Natural killer cell (primary cell): ENCODE measurements around the gene ST13. TPM values are rescaled to one million over a fixed set of nuclear protein-coding genes. Genes with fewer than 3 reads are reported as not detected.

Experiments
- ATAC-seq, 3 donors: fragments of 150-1000 bp in 2 of 3; fragments of 200-7000 bp in 1 of 3; cut with Tn5 transposase; 1 replicate in 1 of 3; 2 replicates in 2 of 3; pipeline ENCODE4 v1.10.0; 2021; ENCODE audit warnings: mild to moderate bottlenecking in 2 of 3, moderate library complexity in 2 of 3
- DNase-seq, 2 donors: peaks; one replicate each; pipeline versions ENCODE4 v3.0.0 to v3.0.0-alpha.2; 2013 to 2021; ENCODE audit warnings: mixed read lengths in 1 of 2
- H3K27ac ChIP-seq: one replicate; pipeline ENCODE4 v1.5.1; 2013; ENCODE audit warnings: mild to moderate bottlenecking, low read length
- H3K27me3 ChIP-seq: one replicate; pipeline ENCODE4 v1.6.1; 2013; ENCODE audit warnings: low read length; ENCODE audit not compliant: control insufficient read depth, insufficient read depth
- H3K36me3 ChIP-seq: one replicate; pipeline ENCODE4 v1.6.1; 2013; ENCODE audit warnings: low read length; ENCODE audit not compliant: control insufficient read depth, insufficient read depth
- H3K4me1 ChIP-seq: one replicate; pipeline ENCODE4 v1.6.1; 2013; ENCODE audit warnings: low read length; ENCODE audit not compliant: control insufficient read depth, insufficient read depth
- H3K4me3 ChIP-seq: one replicate; pipeline ENCODE4 v1.5.1; 2013; ENCODE audit warnings: low read length
- H3K9me3 ChIP-seq: one replicate; pipeline ENCODE4 v1.6.1; 2013; ENCODE audit warnings: low read length; ENCODE audit not compliant: control insufficient read depth, insufficient read depth
- H3K27ac Mint-ChIP-seq, 2 donors: one replicate each; pipeline ENCODE4 v1.8.0; 2022; ENCODE audit warnings: mild to moderate bottlenecking in 2 of 2, mixed read lengths in 2 of 2, moderate library complexity in 1 of 2
- H3K27me3 Mint-ChIP-seq, 2 donors: one replicate each; pipeline ENCODE4 v1.8.0; 2022; ENCODE audit warnings: low read depth in 2 of 2, mixed read lengths in 2 of 2
- H3K36me3 Mint-ChIP-seq: one replicate; pipeline ENCODE4 v1.8.0; 2022; ENCODE audit warnings: mixed read lengths
- H3K4me1 Mint-ChIP-seq, 2 donors: one replicate each; pipeline ENCODE4 v1.8.0; 2022; ENCODE audit warnings: mixed read lengths in 2 of 2
- H3K4me3 Mint-ChIP-seq: one replicate; pipeline ENCODE4 v1.8.0; 2022; ENCODE audit warnings: mild to moderate bottlenecking, moderate library complexity, mixed read lengths
- H3K9me3 Mint-ChIP-seq, 2 donors: one replicate each; pipeline ENCODE4 v1.8.0; 2022; ENCODE audit warnings: mixed read lengths in 2 of 2
- CTCF ChIP-seq: fragments of 200-600 bp; IDR thresholded peaks from one replicate; pipeline ENCODE4 v1.8.0; 2022; ENCODE audit warnings: antibody characterized with exemption
- WGBS: methylation state at CpG from one replicate; pipeline ENCODE4 v1.1.7; 2013; ENCODE audit warnings: missing lambda C conversion rate; ENCODE audit not compliant: insufficient coverage; 5-methylcytosine and 5-hydroxymethylcytosine counted together
- intact Hi-C: fragments of 100-400 bp; cut with micrococcal nuclease; formaldehyde crosslinking; loops from one replicate; pipeline ENCODE4 v1.14.2; 2022
- total RNA-seq, 4 donors: library from RNA; stranded (reverse); fragments of 120-200 nt in 1 of 4; gene quantifications; one replicate each; pipeline versions ENCODE4 v1.2.3 to v1.2.4, GENCODE V29; 2013 to 2022

Gene ST13
- total RNA-seq, 3 donors from 2014 or later (not counting 1 experiment from before 2014, with no cell fraction given), result 72.2 to 81.9 (median 77.5) TPM

- Histone ChIP-seq H3K27ac (no peak overlapping the region), H3K27me3 (no peaks in the 10 kb centered on the region), H3K9me3 (no peaks in the 10 kb centered on the region), H3K4me1 (no peaks in the 10 kb centered on the region), H3K36me3 (peaks cover 2% of the 10 kb centered on the region), H3K4me3 (no peak overlapping the region)
- no peak overlapping the region for H3K27ac Mint-ChIP-seq
- H3K9me3 Mint-ChIP-seq, result no peaks in the 10 kb centered on the region
- 99% methylated on average over 4 of the region's 4 CpGs for WGBS
- TF ChIP-seq CTCF, result no peak
- peaks cover 5 to 7% of the 10 kb centered on the region in 2 donors for H3K4me1 Mint-ChIP-seq
- H3K27me3 Mint-ChIP-seq, result no peaks in the 10 kb centered on the region
- DNase-seq (no peak), ATAC-seq (no peak)
- no peak overlapping the region for H3K4me3 Mint-ChIP-seq
- intact Hi-C loops, result no loop called here
- peaks cover 1% of the 10 kb centered on the region for H3K36me3 Mint-ChIP-seq
Measured at GRCh38 chr22:40894417-40894816, 38.0 kb upstream of the ST13 start.

GRCh38 chr22:40890881-40891280 is 34.4 kb upstream of the ST13 start:
- no peak for DNase-seq
- Mint-ChIP-seq H3K36me3 (peaks cover 16% of the 10 kb centered on the region), H3K9me3 (no peaks in the 10 kb centered on the region), H3K4me1 (no peaks in the 10 kb centered on the region), H3K4me3 (no peak overlapping the region), H3K27ac (no peak overlapping the region), H3K27me3 (no peaks in the 10 kb centered on the region)
- 100% methylated on average over 2 of the region's 3 CpGs for WGBS
- ATAC-seq, result no peak
- peaks cover 29% of the 10 kb centered on the region for H3K36me3 ChIP-seq
- no peak overlapping the region for H3K4me3 ChIP-seq
- TF ChIP-seq CTCF, result no peak
- no peaks in the 10 kb centered on the region for H3K9me3 ChIP-seq
- intact Hi-C loops, result no loop called here
- no peaks in the 10 kb centered on the region for H3K27me3 ChIP-seq
- H3K27ac ChIP-seq, result no peak overlapping the region
- no peaks in the 10 kb centered on the region for H3K4me1 ChIP-seq

DNA sequence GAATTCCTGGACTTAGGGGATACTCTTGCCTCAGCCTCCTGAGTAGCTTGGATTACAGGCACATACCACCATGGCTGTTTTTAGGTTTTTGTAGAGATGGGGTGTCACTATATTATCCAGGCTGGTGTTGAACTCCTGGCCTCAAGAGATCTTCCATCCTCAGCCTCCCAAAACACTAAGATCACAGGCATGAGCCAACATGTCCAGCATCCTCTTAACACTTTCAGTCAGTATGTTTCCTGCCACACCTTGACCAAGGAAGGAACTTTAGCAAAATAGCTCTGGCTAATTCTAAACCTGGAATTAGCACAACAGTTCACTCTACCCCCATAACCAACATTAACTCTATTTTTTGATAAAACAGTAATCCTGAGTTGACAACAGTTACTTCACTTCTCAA is 32.7 kb upstream of the ST13 start:
- TF ChIP-seq CTCF, result no peak
- H3K4me1 ChIP-seq, result no peaks in the 10 kb centered on the region
- no peak for DNase-seq
- H3K27me3 ChIP-seq, result no peaks in the 10 kb centered on the region
- H3K36me3 ChIP-seq, result peaks cover 29% of the 10 kb centered on the region
- no peaks in the 10 kb centered on the region for H3K9me3 ChIP-seq
- intact Hi-C loops, result no loop called here
- H3K4me1 Mint-ChIP-seq, result no peaks in the 10 kb centered on the region
- H3K4me3 Mint-ChIP-seq, result no peak overlapping the region
- H3K27ac ChIP-seq, result no peak overlapping the region
- no peak overlapping the region for H3K27ac Mint-ChIP-seq
- no peak for ATAC-seq
- H3K36me3 Mint-ChIP-seq, result peaks cover 16% of the 10 kb centered on the region
- no peak overlapping the region for H3K4me3 ChIP-seq
- H3K27me3 Mint-ChIP-seq, result no peaks in the 10 kb centered on the region
- no peaks in the 10 kb centered on the region for H3K9me3 Mint-ChIP-seq

DNA sequence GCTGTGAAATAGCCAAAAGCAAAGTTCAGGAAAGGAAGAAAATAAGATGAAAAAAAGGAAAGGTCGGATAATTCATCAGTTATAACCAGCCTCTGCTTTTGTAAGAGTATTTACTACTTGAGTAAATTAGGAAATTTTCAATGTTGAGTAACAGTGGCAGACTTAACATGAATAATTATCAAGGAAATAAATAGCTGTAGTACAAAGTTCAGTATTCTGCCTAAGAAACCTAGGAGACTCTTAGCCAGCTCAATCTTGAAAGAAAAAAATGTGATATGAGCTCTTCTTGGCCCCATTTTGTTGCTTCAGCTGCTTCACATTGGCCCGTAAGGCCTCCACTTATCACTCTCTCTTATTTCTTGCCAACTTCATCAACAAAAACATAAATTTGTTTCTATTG is 22.5 kb upstream of the ST13 start:
- no peaks in the 10 kb centered on the region for H3K36me3 Mint-ChIP-seq
- Histone ChIP-seq H3K36me3 (peaks cover 11% of the 10 kb centered on the region), H3K9me3 (no peaks in the 10 kb centered on the region), H3K27me3 (no peaks in the 10 kb centered on the region), H3K4me1 (no peaks in the 10 kb centered on the region), H3K4me3 (no peak overlapping the region), H3K27ac (no peak overlapping the region)
- no peaks in the 10 kb centered on the region for H3K27me3 Mint-ChIP-seq
- H3K4me3 Mint-ChIP-seq, result no peak overlapping the region
- ATAC-seq, result no peak
- no peaks in the 10 kb centered on the region for H3K9me3 Mint-ChIP-seq
- no peak overlapping the region for H3K27ac Mint-ChIP-seq
- intact Hi-C loops, result no loop called here
- no peaks in the 10 kb centered on the region for H3K4me1 Mint-ChIP-seq
- 100% methylated on average over 1 of the region's 2 CpGs for WGBS
- no peak for DNase-seq
- TF ChIP-seq CTCF, result no peak
